Sciatic nerve (tissue), 2 donors: ENCODE results near the gene PCAT7. TPM values are rescaled to one million over a fixed set of nuclear protein-coding genes. Genes with fewer than 3 reads are reported as not detected.
"Not testable (repeated sequence)": the region's sequence is repeated elsewhere in the genome, so short reads cannot be mapped to it uniquely, and the experiment has no call there.

Source experiments
- ATAC-seq: fragments of 200-7000 bp; cut with Tn5 transposase; one replicate; pipeline ENCODE4 v1.9.1; 2020; ENCODE audit warnings: mild to moderate bottlenecking, moderate library complexity
- DNase-seq: peaks from one replicate; pipeline ENCODE4 v3.0.0-alpha.2; 2020; ENCODE audit warnings: low spot score
- intact Hi-C: fragments of 100-400 bp; cut with DNase I; formaldehyde crosslinking; loops from one replicate; pipeline ENCODE4 v1.14.2; 2022
- total RNA-seq: library from RNA; stranded (reverse); fragmentation: NEBNext Ultra II Directional; extraction: Animal tissue kit (Norgen Biotek cat#: 25700); gene quantifications from one replicate; pipeline ENCODE4 v1.2.1, GENCODE V29; 2021
- donor health status: DM: no; HTN: no; CAD: no.
- donor health status: DM: no; HTN: no; CAD: no.

Gene PCAT7
- total RNA-seq, 1 donor from 2014 or later: 0.67 TPM

DNA sequence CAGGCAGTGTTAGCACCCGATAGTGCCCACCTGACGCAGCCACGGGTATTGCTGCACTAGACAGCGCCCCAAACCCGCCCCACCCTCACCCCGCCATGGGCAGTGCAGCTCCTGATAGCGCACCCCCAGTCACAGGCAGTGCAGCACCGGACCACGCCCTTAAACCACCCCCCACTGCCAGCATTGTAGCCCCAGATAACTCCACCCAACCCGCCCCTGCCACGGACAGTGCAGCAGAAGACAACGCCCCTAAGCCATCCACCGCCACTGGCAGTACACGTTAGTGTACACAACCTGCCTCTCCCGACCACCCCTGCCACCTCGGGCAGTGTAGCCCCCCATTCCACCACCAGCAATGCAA is 825 bp upstream of the PCAT7 start:
- intact Hi-C loops: no loop called here
- DNase-seq (no peak), ATAC-seq (peak; percentile 26)

GRCh38 chr9:94557376-94557775 is 2.5 kb downstream of the PCAT7 start:
- ATAC-seq (no peak), DNase-seq (no peak)
- intact Hi-C loops: no loop called here

DNA sequence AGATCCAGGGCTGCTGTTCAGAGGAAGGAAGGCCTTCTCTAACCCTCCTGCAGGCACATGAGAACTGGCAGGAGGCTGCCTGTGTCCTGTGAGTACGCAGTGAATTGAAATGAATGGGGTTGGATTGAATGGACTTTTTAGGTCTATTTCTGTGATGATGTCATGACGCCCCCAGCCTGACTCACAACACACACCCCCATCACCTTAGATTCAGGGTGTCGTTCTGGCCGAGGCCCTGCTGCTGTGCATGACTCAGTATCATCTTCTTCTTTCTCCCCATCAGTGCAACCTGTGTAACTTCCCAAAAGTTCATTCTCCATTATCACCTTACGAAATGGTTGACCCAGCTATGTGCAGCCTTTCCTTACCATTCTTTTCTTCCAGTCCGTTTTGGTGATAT is 5.4 kb downstream of the PCAT7 start:
- intact Hi-C loops: no loop called here
- no peak for DNase-seq
- no peak for ATAC-seq

DNA sequence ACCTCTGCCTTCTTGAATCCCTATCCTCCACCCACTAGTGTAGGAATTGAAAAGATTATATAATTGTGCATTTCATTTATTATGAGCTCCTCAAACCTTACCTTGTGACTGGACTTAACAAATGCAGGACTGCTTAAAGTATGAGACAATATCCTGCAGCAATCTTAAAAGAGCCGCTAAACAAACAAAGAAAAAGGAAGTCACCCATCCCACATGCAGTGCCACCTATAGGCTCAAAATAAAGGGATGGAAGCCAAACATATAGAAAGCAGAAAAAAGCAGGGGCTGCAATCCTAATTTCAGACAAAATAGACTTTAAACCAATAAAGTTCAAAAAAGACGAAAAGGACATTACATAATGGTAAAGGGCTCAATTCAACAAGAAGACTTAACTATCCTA is 8.7 kb downstream of the PCAT7 start:
- intact Hi-C loops: no loop called here
- DNase-seq (no peak), ATAC-seq (no peak)

DNA sequence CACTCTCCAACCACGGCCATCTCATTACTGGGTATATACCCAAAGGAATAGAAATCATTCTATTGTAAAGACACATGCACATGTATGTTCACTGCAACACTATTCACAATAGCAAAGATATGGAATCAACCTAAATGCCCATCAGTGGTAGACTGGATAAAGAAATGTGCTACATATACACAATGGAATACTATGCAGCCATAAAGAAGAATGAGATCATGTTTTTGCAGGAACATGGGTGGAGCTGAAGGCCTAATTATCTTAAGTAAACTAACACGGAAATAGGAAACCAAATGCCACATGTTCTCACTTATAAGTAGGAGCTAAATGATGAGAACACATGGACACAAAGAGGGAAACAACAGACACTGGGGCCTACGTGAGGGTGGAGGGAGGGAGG is 9.4 kb downstream of the PCAT7 start:
- DNase-seq, ATAC-seq, intact Hi-C loops: not testable (repeated sequence)

GRCh38 chr9:94566550-94566949 is 11.7 kb downstream of the PCAT7 start:
- no peak for DNase-seq
- intact Hi-C loops: no loop called here

GRCh38 chr9:94567271-94567670 is 12.4 kb downstream of the PCAT7 start:
- DNase-seq (no peak), ATAC-seq (no peak)
- intact Hi-C loops: no loop called here

More at GRCh38 chr9:94566550-94566949, 11.7 kb downstream of the PCAT7 start:
- no peak for ATAC-seq

DNA sequence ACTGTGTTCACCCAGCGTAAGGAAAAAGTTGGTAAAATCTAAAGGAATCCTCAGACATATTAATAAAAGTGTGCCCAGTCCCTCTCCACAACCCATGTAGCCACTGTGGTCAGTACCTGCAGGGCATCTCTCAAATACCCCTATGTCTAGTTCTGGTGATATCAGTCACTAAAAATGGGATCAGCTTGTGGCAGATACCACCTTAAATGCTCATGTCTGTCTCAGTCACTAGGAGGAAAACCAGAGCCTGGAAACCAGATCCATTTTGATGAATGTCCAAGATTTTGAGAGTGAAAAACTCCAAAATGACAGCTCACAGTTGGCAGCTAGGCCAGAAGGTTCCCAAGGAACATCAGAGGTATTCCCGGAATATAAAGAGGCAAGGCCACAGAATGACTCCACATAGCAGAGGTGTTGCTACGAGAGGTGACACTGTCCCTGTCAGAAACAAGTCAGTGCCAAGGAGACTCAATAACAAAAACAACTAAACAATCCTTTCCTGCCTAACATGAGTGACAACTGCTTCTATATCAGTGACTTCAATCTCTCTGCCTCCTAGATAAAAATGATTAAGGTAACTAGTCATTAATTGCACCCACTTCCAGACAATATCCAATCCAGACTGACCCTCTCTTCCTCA is 13.5 kb downstream of the PCAT7 start:
- no peak for ATAC-seq
- intact Hi-C loops: no loop called here

GRCh38 chr9:94568972-94569712 is 14.3 kb downstream of the PCAT7 start:
- DNase-seq (no peak), ATAC-seq (no peak)
- intact Hi-C loops: no loop called here

More for the DNA sequence above, 13.5 kb downstream of the PCAT7 start:
- no peak for DNase-seq

DNA sequence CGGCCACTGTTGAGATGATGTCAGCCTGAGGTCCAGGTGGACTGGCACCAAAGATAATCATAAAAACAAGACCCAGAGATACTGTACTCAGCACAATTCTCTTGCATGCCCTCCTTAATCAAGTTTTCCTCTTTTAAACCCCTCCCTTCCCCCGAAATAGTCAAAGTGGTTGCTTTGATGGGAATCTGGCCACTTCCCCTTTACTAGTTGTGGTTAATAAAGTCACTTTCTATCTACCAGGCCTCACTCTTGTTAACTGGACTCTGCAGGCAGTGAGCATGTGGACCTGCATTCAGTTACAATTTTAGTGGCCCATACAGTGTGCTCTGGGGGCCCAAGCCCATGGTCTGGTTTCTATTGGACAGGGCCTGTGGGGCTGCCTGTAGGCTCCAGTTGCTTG is 21.2 kb downstream of the PCAT7 start:
- ATAC-seq (no peak), DNase-seq (no peak)
- intact Hi-C loops: no loop called here

DNA sequence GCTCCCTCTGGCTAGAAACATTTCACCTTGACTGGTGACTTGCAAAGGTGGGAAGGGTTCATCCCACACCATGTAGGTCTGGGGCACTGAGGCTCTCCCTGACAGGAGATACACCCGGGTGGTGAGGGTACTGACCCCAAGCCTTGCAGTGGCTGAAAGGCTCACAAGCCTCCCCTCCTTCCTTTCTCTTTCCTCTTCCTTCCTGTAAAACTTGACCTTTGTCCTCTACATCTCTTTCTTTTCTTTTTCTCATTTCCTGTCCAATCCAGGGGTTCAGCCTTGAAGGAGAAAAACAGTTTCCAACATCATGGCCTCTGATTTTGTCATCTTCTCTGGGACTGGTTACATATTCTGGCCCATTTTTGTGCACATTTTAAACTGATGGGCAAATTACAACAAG is 22.2 kb downstream of the PCAT7 start:
- intact Hi-C loops: loop anchor here (1.0 kb wide), 1 partner anchor 30 kb away; no protein-coding TSS in a partner anchor
- DNase-seq (no peak), ATAC-seq (no peak)

DNA sequence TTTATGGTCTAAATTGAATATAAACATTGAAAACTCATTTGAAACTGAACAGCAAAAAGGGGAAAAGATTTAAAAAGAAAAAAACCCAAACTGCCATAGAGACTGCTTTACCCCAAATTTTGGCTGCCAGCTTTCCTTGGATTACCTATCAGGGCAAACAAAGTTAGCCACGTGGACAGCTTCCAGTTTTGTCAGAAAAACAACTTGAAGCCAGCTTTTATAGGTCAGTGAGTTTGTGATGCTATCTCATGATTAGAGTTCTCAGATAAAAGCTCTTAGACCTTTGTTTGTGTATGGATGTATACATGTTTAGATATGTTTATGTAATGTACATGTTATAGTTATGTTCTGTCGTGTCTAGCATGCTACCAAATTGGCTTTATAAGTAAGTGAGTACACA is 22.7 kb downstream of the PCAT7 start:
- intact Hi-C loops: loop anchor here (1.0 kb wide), 1 partner anchor 30 kb away; no protein-coding TSS in a partner anchor
- no peak for DNase-seq
- ATAC-seq: no peak

- ATAC-seq (no peak), DNase-seq (no peak)
- intact Hi-C loops: no loop called here
Observed at GRCh38 chr9:94581728-94582127, 26.8 kb downstream of the PCAT7 start.

DNA sequence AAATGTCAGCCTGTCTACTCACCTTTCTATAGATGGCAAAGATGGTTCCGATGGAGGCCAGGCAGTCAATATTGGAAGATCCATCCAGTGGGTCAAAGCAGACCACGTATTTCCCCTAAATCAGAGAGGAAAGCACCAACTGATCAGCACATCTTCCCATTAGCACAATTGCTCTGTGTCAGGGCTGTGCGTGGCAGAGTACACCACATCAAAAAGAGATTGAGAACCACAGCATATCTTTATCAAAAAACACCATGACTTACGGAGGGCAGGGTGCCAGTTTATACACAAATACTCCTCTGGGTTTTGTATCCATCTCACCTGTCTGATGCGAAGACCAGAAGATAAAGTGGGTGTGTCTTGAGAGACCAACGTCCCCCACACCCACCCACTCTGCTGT is 29.7 kb downstream of the PCAT7 start:
- no peak for ATAC-seq
- no peak for DNase-seq
- intact Hi-C loops: no loop called here

GRCh38 chr9:94586316-94586715 is 31.4 kb downstream of the PCAT7 start:
- DNase-seq: no peak
- no peak for ATAC-seq
- intact Hi-C loops: no loop called here

- intact Hi-C loops: no loop called here
- DNase-seq (no peak), ATAC-seq (peak; percentile 34)
Observed at GRCh38 chr9:94586814-94587213, 31.9 kb downstream of the PCAT7 start.

DNA sequence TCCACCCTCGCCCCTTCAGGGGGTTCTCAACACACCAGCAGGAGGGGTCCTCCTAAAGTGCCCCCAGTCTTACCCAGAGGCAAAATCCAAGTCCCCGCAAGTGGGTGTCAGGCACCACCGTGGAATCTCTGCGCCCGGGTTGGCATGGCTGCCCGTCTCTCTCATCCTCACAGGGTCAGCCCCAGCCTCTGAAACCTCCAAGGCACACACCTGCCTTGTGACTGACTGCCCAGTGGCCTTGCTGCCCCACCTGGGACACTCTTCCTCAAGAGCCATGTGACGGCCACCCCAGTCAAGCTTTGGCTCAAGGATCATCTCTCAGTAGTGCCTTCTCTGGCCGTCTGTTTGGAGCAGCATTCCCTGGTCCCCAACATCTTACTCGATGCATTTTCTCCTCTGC is 33.8 kb downstream of the PCAT7 start:
- DNase-seq (no peak), ATAC-seq (no peak)
- intact Hi-C loops: no loop called here

DNA sequence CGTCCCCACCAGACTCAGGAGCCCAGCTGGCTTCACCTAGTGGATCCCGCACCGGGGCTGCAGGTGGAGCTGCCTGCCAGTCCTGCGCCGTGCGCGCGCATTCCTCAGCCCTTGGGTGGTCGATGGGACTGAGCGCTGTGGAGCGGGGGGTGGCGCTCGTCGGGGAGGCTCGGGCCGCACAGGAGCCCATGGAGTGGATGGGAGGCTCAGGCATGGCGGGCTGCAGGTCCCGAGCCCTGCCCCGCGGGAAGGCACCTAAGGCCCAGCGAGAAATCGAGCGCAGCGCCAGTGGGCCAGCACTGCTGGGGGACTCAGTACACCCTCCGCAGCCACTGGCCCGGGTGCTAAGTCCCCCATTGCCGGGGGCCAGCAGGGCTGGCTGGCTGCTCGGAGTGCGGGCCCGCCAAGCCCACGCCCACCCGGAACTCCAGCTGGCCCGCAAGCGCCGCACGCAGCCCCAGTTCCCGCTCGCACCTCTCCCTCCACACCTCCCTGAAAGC is 36.2 kb downstream of the PCAT7 start:
- ATAC-seq, intact Hi-C loops, DNase-seq: not testable (repeated sequence)

- no peak for ATAC-seq
- intact Hi-C loops: no loop called here
- DNase-seq: no peak
Observed at GRCh38 chr9:94591876-94592275, 37.0 kb downstream of the PCAT7 start.

DNA sequence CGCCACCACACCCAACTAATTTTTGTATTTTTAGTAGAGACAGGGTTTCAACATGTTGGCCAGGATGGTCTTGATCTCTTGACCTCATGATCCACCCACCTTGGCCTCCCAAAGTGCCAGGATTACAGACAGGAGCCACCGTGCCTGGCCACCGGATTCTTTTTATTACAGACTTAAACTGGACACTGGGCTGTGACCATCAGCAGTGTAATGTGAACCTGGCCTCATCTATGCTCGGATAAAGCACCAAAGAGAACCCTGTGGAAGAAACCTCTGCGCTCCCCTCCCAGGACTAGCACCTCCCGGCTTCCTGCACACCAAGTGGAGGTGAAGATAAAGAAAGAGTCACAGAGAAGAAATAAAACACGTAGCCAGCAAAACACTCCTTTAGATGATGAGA is 37.8 kb downstream of the PCAT7 start:
- ATAC-seq, DNase-seq, intact Hi-C loops: not testable (repeated sequence)
